UCSD-AML1 (cell line): ENCODE data around the gene CPVL.
"Not testable (repeated sequence)": the region's sequence is repeated elsewhere in the genome, so short reads cannot be mapped to it uniquely, and the experiment has no call there.

Experiments used
- DNase-seq: peaks from one replicate; lab custom pipeline; 2025; ENCODE audit not compliant: unreplicated experiment; lab: John Stamatoyannopoulos, UW

CPVL gene

GRCh38 chr7:29120955-29121354 lies 25.4 kb downstream of the CPVL start:
- DNase-seq: no peak

DNA sequence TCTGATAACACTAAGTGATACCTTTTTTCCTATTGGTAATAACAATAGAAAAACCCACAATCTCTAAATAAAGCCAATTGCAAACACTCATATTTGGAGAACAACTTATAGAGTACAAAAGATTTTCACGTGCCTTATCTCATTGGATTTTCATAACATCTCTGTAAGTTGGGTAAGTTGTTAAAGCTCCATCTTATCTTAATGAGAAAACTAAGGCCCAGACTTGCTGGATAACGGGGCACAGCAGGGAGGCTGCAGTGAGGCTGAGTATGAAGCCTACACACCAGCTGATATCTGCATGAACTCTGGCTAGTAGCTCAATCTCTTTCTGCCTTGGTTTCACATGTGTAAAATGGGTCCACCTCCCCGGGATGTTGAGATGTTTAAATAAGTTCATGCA lies 26.8 kb downstream of the CPVL start:
- DNase-seq: no peak

DNA sequence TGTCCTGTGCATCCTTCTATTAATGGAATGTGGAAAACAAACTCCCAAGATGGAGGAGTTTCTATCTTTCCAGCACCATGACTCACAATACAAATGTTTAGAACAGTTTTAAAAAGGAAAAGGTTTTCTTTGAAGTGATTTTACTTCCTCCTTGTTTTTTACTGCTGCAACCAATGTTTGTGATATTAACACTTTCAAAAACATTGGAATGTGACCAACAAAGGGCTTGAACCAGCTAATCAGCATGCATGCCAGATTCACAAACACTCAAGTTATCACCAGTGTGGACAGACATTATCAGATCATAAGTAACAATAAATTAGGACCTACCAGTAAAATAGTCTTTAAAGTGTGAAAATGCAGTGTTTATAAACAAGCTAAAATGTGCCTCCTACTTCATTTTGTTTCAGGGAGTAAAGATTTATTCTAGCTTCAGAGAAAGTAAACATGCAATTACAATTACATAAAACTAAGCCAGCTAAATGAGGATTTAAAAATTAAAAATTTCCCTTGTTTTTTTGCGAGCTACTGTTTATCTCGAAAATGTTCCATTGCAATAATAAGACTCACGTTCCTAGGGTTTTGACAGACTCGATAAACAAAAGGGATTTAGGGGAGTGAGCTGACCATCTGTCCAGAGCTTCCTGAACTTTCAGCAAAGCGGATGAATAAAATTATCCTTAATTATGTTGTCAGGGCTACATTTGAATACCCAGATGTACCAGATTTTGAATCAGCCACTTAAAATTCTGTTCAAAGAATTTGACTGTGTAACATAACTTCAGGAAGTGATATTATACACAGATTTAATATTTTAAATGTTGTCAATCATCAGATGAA lies 29.8 kb downstream of the CPVL start:
- no peak for DNase-seq

DNA sequence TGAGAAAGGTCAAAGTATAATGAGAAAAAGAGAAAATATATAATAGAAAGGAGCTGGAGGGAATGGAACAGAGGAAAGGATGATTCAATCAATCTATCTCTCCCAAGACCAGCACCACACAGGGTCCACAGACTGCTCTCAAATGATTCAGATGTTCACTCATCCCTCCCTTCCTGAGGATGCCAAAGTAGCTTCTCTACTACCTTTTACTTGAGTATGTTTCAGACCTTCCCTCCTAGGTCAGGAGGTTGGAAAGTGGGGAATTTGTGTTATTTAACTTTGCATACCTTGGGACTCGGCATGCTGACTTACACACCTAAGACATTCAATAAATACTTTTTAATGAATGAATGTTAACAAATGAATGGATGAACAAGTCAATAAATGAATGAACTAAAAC lies 30.6 kb downstream of the CPVL start:
- no peak for DNase-seq

DNA sequence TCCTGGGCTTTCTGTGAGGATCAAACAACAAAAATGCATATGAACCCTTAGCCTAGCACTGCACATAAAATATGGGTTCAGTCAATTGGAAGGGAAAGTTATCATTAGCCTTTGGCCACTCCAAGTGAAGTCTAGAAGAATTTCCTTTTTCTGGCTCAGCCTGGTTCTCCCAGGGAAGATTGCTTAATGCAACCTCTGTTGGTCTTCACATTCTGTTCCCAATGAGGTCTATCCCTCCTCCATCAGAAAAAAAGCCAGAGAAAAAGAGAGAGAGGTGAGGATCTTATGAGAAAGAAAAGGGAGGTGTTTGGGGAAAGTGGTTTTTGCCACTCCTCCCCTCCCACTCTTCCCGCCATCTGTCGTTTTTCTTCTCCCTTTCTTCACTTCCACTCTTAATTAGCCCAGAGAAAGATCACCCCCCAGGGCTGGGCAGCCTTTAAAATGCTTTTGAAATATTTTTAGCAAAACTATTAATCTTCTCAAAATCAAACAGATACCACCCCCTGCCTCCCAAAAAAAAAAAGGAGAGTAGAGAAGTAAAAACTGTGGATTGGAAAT lies 31.1 kb downstream of the CPVL start:
- DNase-seq: no peak

- DNase-seq: not testable (repeated sequence)
These were observed 32.1 kb downstream of the CPVL start for GRCh38 chr7:29114266-29114665.

GRCh38 chr7:29113384-29114102 lies 32.8 kb downstream of the CPVL start:
- no peak for DNase-seq

GRCh38 chr7:29112721-29113120 lies 33.6 kb downstream of the CPVL start:
- no peak for DNase-seq

DNA sequence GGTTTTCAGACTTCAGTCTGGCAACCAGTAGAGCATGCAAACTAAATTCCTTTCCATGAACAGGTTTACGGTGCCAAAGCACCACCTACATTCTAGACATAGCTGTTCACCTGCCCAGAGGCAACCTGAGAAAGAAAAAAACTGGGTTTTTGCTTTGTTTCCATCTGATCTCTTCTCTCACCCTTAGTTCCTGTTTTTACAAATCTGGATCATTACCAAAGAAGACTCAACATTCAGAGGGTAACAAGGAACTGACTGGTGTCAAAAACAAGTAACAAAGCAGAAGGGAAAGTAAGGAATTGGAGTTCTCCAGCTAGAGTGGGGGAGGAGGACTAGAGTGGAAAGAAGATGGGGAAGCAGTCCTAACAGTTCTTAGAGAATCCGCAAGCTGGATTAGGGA lies 36.4 kb downstream of the CPVL start:
- no peak for DNase-seq

DNA sequence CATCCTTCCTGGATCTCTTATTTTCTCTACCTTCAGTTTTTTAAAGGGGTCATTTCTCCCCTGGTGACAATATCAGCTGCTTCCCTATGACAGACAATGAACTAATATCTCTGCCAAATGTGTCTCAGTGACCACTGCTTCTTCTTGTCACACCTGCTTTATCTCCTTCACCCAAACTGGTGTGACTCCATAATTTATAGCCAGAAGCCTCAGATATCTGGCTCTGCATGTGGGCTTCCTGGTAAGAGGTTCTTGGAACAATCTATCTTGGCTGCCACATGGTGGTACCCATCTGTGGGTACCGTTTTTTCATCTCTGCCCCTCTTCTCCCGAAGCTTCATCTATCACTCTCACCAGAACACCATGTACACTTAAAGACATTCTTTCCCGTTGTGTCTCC lies 37.0 kb downstream of the CPVL start:
- DNase-seq: no peak

- no peak for DNase-seq
These were observed 39.3 kb downstream of the CPVL start for GRCh38 chr7:29107056-29107455.

DNA sequence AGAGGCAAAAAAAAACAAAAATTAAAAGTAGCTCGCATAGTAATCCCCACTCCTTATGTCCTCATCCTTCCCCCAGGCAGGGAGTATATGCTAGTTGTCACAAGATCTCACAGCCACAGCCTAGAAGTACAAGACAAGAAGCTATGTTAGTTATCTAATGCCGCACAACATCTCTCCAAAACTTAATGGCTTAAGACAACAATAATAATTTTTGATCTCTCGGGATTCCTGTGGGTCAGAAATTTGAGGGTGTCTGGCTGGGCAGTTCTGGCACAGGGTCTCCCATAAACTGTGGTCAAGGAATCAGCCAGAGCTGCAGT lies 39.7 kb downstream of the CPVL start:
- no peak for DNase-seq

DNA sequence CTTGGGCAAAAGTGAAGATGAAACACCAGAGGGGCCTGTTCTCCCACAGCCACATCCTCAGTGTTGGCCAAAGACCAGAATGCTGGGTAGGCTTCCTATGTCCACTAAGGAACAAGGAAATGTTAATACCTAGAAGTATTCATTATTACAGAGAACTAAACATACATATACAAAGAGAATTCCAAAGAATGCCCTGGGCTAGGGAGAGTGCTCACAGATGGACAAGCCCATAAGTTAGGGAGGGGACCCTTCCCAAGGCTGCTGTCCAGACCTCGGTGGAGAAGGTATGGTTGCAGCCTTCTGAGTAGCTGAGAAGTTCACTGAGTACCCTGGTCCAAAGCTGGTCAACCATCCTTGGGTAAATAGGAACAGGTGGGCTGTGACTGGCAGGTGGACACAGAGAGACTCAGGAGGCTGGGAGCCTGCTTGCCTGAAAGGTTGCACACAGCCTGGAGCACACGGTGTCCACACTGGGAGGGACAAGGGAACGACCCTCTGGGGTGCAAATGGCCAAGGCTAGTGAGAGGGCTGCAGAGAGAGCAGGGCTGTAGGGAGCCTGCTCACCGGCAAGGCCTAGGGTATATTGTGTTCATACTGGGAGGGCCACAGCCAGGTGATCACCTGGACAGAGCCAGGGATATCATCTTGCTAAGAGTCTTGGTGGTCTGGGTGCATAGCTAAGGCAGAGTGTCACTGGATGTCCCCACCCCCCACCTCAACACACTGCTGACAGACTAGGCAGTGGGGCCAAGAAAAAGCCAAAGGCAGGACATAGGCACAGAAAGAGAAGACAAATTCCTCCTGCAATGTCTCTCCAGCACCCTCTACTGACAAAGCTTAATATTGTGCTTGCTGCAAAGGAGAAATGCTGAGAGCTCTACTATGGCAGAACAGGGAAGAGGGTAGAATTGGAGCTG lies 40.3 kb downstream of the CPVL start:
- no peak for DNase-seq

- no peak for DNase-seq
These were observed 41.1 kb downstream of the CPVL start for GRCh38 chr7:29105191-29105590.

- peak; percentile 9 for DNase-seq
These were observed 43.7 kb downstream of the CPVL start for GRCh38 chr7:29102558-29103151.

DNA sequence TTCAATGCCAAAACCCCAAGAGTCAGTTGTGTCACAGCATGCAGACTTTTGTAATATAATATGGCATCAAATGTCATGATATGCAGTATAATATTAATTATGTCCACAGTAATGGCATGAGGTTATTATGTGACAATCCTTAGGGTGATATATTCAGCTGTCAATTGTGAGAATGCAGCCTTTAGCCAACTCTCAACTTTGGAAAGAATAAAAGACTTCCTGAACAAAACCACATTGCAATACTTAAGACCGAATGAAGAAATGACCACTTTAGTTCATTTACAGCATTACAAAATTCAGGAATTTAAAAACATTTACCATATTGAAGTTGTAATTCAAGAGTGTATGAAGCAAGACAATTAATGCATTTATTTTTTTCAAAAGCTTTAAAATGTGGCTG lies 45.4 kb downstream of the CPVL start:
- DNase-seq: no peak

DNA sequence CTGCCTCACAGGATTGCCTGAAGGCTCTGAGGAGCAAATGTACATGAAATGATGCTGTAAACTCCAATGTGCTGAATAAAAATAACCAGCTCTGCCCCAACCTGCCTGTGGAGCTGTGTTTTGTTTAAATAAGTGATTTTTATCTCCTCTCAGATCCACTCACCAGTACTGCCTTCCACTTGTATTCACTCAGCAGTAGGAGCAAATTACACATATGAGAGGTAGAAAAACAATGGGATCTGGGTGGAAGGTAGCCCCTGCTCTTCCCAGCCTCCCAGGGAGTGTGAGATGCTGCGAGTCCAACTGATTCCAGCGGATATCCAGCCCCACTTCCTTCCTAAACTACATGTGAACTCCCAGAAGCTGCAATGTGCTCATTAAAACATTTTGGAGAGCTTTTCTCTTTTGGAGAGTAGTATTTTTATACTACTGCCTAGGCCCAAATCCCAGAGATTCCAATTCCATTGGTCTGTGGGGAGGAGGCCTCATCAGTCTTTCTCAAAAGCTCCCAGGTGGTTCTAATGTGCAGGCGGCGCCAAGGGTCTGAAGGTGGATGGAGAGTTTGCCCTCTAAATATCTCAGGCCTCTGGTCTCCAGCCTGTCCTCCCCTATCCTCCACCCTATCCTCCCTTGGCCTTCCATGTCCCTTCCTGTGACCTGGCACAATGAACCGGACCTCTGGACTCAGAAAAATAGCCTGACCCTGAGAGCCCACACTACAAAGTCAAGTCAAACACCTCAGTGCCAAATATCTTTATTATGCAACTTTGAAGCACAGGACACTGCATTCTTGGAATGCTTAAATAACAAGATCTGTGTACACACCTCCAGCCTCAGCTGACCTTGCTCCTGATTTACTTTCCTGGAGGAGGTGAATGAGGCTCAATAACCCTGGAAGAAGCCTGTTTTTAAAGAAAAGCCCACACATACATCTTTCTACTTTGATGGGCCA lies 46.2 kb downstream of the CPVL start:
- no peak for DNase-seq

- no peak for DNase-seq
These were observed 49.9 kb downstream of the CPVL start for GRCh38 chr7:29096446-29096730.

GRCh38 chr7:29095631-29096445 lies 50.5 kb downstream of the CPVL start:
- no peak for DNase-seq
